PC-9 (cell line): ENCODE data around the gene C10orf62.
A peak's percentile ranks its signal among the peaks of the same experiment; 100 is the strongest.

Source experiments
- CTCF ChIP-seq: fragments of 200-600 bp; sonication (generic); conservative IDR thresholded peaks from 2 replicates; pipeline ENCODE4 v1.6.1; 2017; ENCODE audit warnings: mixed run types, antibody characterized with exemption, mild to moderate bottlenecking, moderate library complexity
- EZH2 ChIP-seq: fragments of 200-600 bp; sonication (generic); IDR thresholded peaks from 2 replicates; pipeline ENCODE4 v1.8.0; 2017; ENCODE audit warnings: antibody characterized with exemption, low read depth

- TF ChIP-seq CTCF (peak; percentile 67), EZH2 (no peak)
Measured at GRCh38 chr10:97612386-97612785, 22.9 kb downstream of the C10orf62 start.
